Natural killer cell (primary cell): ENCODE data around the gene SLC4A7. TPM values are rescaled to one million over a fixed set of nuclear protein-coding genes. Genes with fewer than 3 reads are reported as not detected.

Experiments
- ATAC-seq, 3 donors: fragments of 150-1000 bp in 2 of 3; fragments of 200-7000 bp in 1 of 3; cut with Tn5 transposase; 1 replicate in 1 of 3; 2 replicates in 2 of 3; pipeline ENCODE4 v1.10.0; 2021; ENCODE audit warnings: mild to moderate bottlenecking in 2 of 3, moderate library complexity in 2 of 3
- DNase-seq, 2 donors: peaks; one replicate each; pipeline versions ENCODE4 v3.0.0 to v3.0.0-alpha.2; 2013 to 2021; ENCODE audit warnings: mixed read lengths in 1 of 2
- H3K27ac ChIP-seq: one replicate; pipeline ENCODE4 v1.5.1; 2013; ENCODE audit warnings: mild to moderate bottlenecking, low read length
- H3K27me3 ChIP-seq: one replicate; pipeline ENCODE4 v1.6.1; 2013; ENCODE audit warnings: low read length; ENCODE audit not compliant: control insufficient read depth, insufficient read depth
- H3K36me3 ChIP-seq: one replicate; pipeline ENCODE4 v1.6.1; 2013; ENCODE audit warnings: low read length; ENCODE audit not compliant: control insufficient read depth, insufficient read depth
- H3K4me1 ChIP-seq: one replicate; pipeline ENCODE4 v1.6.1; 2013; ENCODE audit warnings: low read length; ENCODE audit not compliant: control insufficient read depth, insufficient read depth
- H3K4me3 ChIP-seq: one replicate; pipeline ENCODE4 v1.5.1; 2013; ENCODE audit warnings: low read length
- H3K9me3 ChIP-seq: one replicate; pipeline ENCODE4 v1.6.1; 2013; ENCODE audit warnings: low read length; ENCODE audit not compliant: control insufficient read depth, insufficient read depth
- H3K27ac Mint-ChIP-seq, 2 donors: one replicate each; pipeline ENCODE4 v1.8.0; 2022; ENCODE audit warnings: mild to moderate bottlenecking in 2 of 2, mixed read lengths in 2 of 2, moderate library complexity in 1 of 2
- H3K27me3 Mint-ChIP-seq, 2 donors: one replicate each; pipeline ENCODE4 v1.8.0; 2022; ENCODE audit warnings: low read depth in 2 of 2, mixed read lengths in 2 of 2
- H3K36me3 Mint-ChIP-seq: one replicate; pipeline ENCODE4 v1.8.0; 2022; ENCODE audit warnings: mixed read lengths
- H3K4me1 Mint-ChIP-seq, 2 donors: one replicate each; pipeline ENCODE4 v1.8.0; 2022; ENCODE audit warnings: mixed read lengths in 2 of 2
- H3K4me3 Mint-ChIP-seq: one replicate; pipeline ENCODE4 v1.8.0; 2022; ENCODE audit warnings: mild to moderate bottlenecking, moderate library complexity, mixed read lengths
- H3K9me3 Mint-ChIP-seq, 2 donors: one replicate each; pipeline ENCODE4 v1.8.0; 2022; ENCODE audit warnings: mixed read lengths in 2 of 2
- CTCF ChIP-seq: fragments of 200-600 bp; IDR thresholded peaks from one replicate; pipeline ENCODE4 v1.8.0; 2022; ENCODE audit warnings: antibody characterized with exemption
- WGBS: methylation state at CpG from one replicate; pipeline ENCODE4 v1.1.7; 2013; ENCODE audit warnings: missing lambda C conversion rate; ENCODE audit not compliant: insufficient coverage; 5-methylcytosine and 5-hydroxymethylcytosine counted together
- intact Hi-C: fragments of 100-400 bp; cut with micrococcal nuclease; formaldehyde crosslinking; loops from one replicate; pipeline ENCODE4 v1.14.2; 2022
- total RNA-seq, 4 donors: library from RNA; stranded (reverse); fragments of 120-200 nt in 1 of 4; gene quantifications; one replicate each; pipeline versions ENCODE4 v1.2.3 to v1.2.4, GENCODE V29; 2013 to 2022

Gene SLC4A7
- total RNA-seq, 3 donors from 2014 or later (not counting 1 experiment from before 2014, with no cell fraction given): 36.4 to 48.0 (median 41.3) TPM

GRCh38 chr3:27508424-27508823, 24.2 kb upstream of the SLC4A7 start:
- H3K9me3 ChIP-seq: no peaks in the 10 kb centered on the region
- Mint-ChIP-seq H3K9me3 (no peaks in the 10 kb centered on the region), H3K27ac (no peak overlapping the region), H3K4me1 (no peaks in the 10 kb centered on the region), H3K27me3 (no peaks in the 10 kb centered on the region), H3K4me3 (no peak overlapping the region), H3K36me3 (no peaks in the 10 kb centered on the region)
- no peak overlapping the region for H3K27ac ChIP-seq
- intact Hi-C loops: no loop called here
- ATAC-seq (no peak), DNase-seq (no peak)
- no peaks in the 10 kb centered on the region for H3K27me3 ChIP-seq
- H3K4me3 ChIP-seq: no peak overlapping the region
- H3K4me1 ChIP-seq: no peaks in the 10 kb centered on the region
- H3K36me3 ChIP-seq: no peaks in the 10 kb centered on the region
- TF ChIP-seq CTCF: no peak
- 93% methylated on average over 2 of the region's 2 CpGs for WGBS

- H3K36me3 ChIP-seq: no peaks in the 10 kb centered on the region
- TF ChIP-seq CTCF: no peak
- H3K27ac ChIP-seq: no peak overlapping the region
- no peaks in the 10 kb centered on the region for H3K9me3 Mint-ChIP-seq
- no peaks in the 10 kb centered on the region for H3K4me1 Mint-ChIP-seq
- H3K36me3 Mint-ChIP-seq: no peaks in the 10 kb centered on the region
- H3K4me3 ChIP-seq: no peak overlapping the region
- DNase-seq: no peak
- no peaks in the 10 kb centered on the region for H3K27me3 Mint-ChIP-seq
- ATAC-seq: no peak
- H3K4me1 ChIP-seq: no peaks in the 10 kb centered on the region
- H3K4me3 Mint-ChIP-seq: no peak overlapping the region
- H3K27me3 ChIP-seq: no peaks in the 10 kb centered on the region
- intact Hi-C loops: no loop called here
- no peaks in the 10 kb centered on the region for H3K9me3 ChIP-seq
- 82% methylated on average over 2 of the region's 2 CpGs for WGBS
- H3K27ac Mint-ChIP-seq: no peak overlapping the region
Observed at GRCh38 chr3:27507515-27508266, 23.5 kb upstream of the SLC4A7 start.

GRCh38 chr3:27507111-27507510, 22.9 kb upstream of the SLC4A7 start:
- no peak overlapping the region for H3K4me3 ChIP-seq
- no peaks in the 10 kb centered on the region for H3K36me3 ChIP-seq
- no peak overlapping the region for H3K4me3 Mint-ChIP-seq
- H3K9me3 ChIP-seq: no peaks in the 10 kb centered on the region
- H3K27ac ChIP-seq: no peak overlapping the region
- TF ChIP-seq CTCF: no peak
- H3K4me1 ChIP-seq: no peaks in the 10 kb centered on the region
- no peak overlapping the region for H3K27ac Mint-ChIP-seq
- H3K9me3 Mint-ChIP-seq: no peaks in the 10 kb centered on the region
- WGBS: no CpG with 5 or more reads among the region's 1 CpG
- DNase-seq (no peak), ATAC-seq (no peak)
- no peaks in the 10 kb centered on the region for H3K27me3 Mint-ChIP-seq
- intact Hi-C loops: no loop called here
- H3K27me3 ChIP-seq: no peaks in the 10 kb centered on the region
- no peaks in the 10 kb centered on the region for H3K4me1 Mint-ChIP-seq
- no peaks in the 10 kb centered on the region for H3K36me3 Mint-ChIP-seq

GRCh38 chr3:27504749-27505148, 20.6 kb upstream of the SLC4A7 start:
- no peak overlapping the region for H3K27ac Mint-ChIP-seq
- intact Hi-C loops: no loop called here
- no peak for TF ChIP-seq CTCF

More at GRCh38 chr3:27504749-27505148, 20.6 kb upstream of the SLC4A7 start:
- DNase-seq: no peak
- Histone ChIP-seq H3K27me3 (no peaks in the 10 kb centered on the region), H3K4me1 (no peaks in the 10 kb centered on the region), H3K9me3 (no peaks in the 10 kb centered on the region), H3K4me3 (no peak overlapping the region), H3K36me3 (no peaks in the 10 kb centered on the region), H3K27ac (no peak overlapping the region)
- no peak for ATAC-seq
- Mint-ChIP-seq H3K4me3 (no peak overlapping the region), H3K4me1 (no peaks in the 10 kb centered on the region), H3K9me3 (no peaks in the 10 kb centered on the region), H3K36me3 (no peaks in the 10 kb centered on the region), H3K27me3 (no peaks in the 10 kb centered on the region)
- WGBS: 100% methylated on average over 1 of the region's 1 CpG
